SKM-1 treated with dmso at 0.1 percent for 144 hours (cell line): ENCODE data around the gene PRPF38B.

ENCODE experiments used
- DNase-seq: peaks from one replicate; lab custom pipeline; 2025; ENCODE audit not compliant: unreplicated experiment; lab: John Stamatoyannopoulos, UW

The PRPF38B gene

DNA sequence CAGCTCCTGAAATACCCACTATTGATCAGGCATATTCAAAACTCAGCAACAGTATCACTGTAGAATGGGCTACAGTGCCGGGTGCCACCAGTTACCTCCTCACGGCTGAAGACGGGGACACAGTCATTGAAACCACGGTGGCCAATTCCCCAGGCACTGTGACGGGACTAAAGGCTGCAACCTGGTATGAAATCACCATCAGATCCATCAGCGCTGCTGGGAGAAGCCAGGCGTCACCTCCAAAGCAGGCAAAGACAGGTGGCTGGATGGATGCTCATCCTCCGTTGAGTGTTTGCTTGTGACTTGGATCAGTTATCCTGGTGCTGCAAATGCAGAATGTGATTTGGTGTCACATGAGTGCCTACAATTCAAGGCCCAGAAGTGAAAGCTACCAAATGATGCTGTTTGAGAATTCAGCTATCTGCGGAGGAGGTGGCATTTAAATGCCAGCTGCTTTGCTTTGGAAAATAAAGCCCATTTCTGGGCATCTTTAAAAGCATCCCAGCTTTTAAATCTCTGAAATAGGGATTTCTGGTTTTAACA lies 25.7 kb downstream of the PRPF38B start:
- DNase-seq = no peak

DNA sequence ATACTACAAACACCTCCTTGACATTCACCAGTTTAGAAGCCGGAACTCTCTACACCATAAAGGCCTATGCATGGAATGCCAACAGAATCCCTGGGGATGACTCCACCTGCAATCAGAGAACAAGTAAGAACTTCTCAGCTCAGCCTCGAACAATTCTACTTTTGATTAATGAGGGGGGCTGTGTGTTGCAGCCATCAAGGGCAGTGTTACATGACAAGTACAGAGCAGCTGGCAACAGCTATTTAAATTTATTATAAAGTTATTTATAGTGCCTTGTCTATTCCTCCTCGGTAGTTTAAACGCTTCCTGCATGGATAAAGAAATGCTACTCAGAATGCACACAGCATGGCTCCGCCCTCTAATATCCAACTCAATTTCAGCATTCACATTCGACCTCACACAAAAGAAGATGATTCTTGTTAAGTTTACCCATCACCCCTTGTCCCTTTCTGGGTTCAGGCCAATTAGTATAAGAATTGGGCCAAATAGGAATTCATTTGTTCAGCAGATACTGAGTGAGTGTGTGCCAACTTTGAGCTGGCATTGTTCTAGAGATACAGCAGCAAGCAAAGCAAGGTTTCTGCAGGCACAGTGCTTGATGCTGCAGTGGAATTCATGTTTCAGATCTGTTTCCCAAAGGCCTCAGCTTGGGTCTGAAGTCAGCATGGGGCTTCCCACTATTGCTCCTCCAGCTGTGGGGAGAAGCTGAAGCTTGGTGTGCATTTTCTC lies 27.0 kb downstream of the PRPF38B start:
- DNase-seq = no peak

GRCh38 chr1:108719656-108720435 lies 27.7 kb downstream of the PRPF38B start:
- DNase-seq = no peak

- DNase-seq = no peak
These were observed 30.2 kb downstream of the PRPF38B start for GRCh38 chr1:108722292-108722691.

- no peak for DNase-seq
These were observed 33.8 kb downstream of the PRPF38B start for GRCh38 chr1:108725906-108726305.

GRCh38 chr1:108728327-108728923 lies 36.3 kb downstream of the PRPF38B start:
- DNase-seq = no peak

GRCh38 chr1:108729481-108729880 lies 37.4 kb downstream of the PRPF38B start:
- DNase-seq = no peak

GRCh38 chr1:108732398-108732797 lies 40.3 kb downstream of the PRPF38B start:
- DNase-seq = no peak

DNA sequence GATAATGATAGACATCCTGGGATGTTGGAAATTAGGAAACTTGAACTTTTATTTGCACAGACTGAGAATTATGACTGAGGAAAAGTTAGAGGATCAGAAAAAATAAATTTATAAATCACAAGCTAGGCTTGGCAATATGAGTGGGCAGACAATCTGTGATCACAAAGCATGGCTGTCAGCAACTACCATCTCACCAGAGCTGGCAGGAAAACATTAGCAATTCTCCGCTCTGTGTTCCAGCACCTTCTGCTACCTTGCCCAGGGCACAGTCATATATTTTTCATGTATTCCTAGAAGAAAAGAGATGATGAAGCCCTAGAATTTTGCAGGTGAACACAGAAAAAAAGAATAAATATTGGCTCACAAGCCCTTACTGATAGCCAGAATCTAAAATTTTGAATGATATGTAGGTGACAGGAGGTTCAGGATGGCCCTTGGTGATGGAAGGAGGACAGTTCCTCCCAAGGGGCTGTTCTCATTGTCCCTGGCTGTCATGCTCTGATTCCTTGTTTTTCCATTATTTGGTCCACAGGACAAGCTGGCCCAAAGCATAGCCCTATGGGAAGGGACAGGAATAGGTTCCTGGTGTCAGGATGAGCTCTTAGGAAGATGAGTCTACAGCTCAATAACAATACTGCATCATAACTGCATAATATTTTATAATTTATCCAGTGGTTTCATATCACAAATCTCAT lies 42.2 kb downstream of the PRPF38B start:
- no peak for DNase-seq

- no peak for DNase-seq
These were observed 50.1 kb downstream of the PRPF38B start for GRCh38 chr1:108742253-108742652.

GRCh38 chr1:108745980-108746381 lies 53.9 kb downstream of the PRPF38B start:
- DNase-seq = no peak

- DNase-seq = peak; percentile 89
These were observed 54.5 kb downstream of the PRPF38B start, which contains the start of gene STXBP3 for GRCh38 chr1:108746382-108747170. Gene STXBP3, plus strand, starts transcription at chr1:108746674. Its CDS starts 64 bp downstream, at chr1:108746738.

DNA sequence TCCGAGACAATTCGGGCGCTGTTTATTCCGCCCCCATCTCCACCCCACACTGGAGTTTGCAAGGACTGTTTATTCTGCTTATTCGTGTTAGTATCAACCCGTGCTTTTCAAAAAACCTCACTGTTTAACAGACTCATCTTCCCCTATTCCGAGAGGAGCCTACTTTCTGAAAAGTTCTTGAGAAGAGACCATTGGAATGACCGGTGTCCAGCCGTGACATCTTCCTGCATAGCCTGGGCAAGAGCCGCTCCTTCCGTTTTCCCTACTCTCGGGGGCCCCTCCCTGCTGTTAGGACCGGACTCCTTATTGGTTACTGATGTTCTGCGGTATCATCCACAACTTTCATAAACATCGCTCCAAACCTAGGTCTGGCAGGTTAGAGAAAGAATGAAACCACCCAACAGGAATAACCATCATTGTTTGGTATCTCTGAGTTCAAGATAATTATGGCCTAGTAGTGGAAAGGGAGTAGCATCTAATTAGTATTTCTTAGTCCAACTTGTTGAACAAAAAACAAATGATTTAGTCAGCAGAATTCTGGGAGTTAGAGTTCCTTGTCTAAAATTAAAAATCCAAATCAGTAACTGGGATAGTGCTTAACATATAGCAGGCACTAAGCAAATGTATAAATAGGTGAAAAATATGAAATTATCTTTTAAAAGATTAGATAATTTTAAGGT lies 55.2 kb downstream of the PRPF38B start:
- peak; percentile 68 for DNase-seq

- DNase-seq = peak; percentile 15
These were observed 55.8 kb downstream of the PRPF38B start for GRCh38 chr1:108747898-108748297.

DNA sequence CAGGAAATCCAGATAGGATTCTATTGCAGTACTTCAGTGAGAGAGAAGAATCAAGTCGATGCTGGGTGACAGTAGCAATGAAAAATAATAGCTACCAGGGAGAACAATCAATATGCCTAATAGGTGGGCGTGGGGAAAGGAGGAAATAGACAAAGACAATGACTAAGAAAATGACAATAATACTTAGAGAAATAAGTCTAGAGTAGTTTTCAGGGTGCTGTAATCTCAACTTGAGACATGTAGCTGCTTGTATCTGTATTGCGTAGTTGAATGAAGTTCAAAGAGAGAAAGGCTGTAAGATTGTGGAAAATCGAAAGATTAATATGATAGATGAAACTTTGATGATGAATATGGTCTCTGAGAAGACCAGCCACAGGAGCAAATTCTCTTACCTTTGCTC lies 57.0 kb downstream of the PRPF38B start:
- DNase-seq = no peak

- no peak for DNase-seq
These were observed 58.5 kb downstream of the PRPF38B start for GRCh38 chr1:108750476-108751181.
